GM06990 (cell line): Measurements from ENCODE around the gene FBXO2.

Experiments
- DNase-seq: peaks from one replicate; pipeline ENCODE4 v3.0.0-alpha.2; 2011; ENCODE audit not compliant: insufficient read length; ENCODE audit errors: extremely low read depth
- H3K27me3 ChIP-seq: replicated peaks from 2 replicates; pipeline ENCODE4 v1.6.0; 2011; ENCODE audit warnings: low read length; ENCODE audit not compliant: control insufficient read depth, insufficient read depth
- H3K36me3 ChIP-seq: 2 replicates; pipeline ENCODE4 v1.5.1; 2011; ENCODE audit warnings: low read length; ENCODE audit not compliant: control insufficient read depth, insufficient read depth
- H3K4me3 ChIP-seq: replicated peaks from 2 replicates; pipeline ENCODE4 v1.5.1; 2011; ENCODE audit warnings: low read depth, mild to moderate bottlenecking, control low read depth, low read length
- CTCF ChIP-seq: IDR thresholded peaks from 2 replicates; pipeline ENCODE4 v1.5.1; 2011; ENCODE audit warnings: low read length, control low read depth, mild to moderate bottlenecking, inconsistent platforms; ENCODE audit not compliant: insufficient read depth, poor library complexity, severe bottlenecking

FBXO2 gene

GRCh38 chr1:11647333-11647732 is 6.9 kb downstream of the FBXO2 start:
- DNase-seq = no peak
- H3K36me3 ChIP-seq = no peaks in the 10 kb centered on the region
- TF ChIP-seq CTCF = no peak

GRCh38 chr1:11646317-11646716 is 7.9 kb downstream of the FBXO2 start:
- no peak for TF ChIP-seq CTCF
- DNase-seq = no peak

More at GRCh38 chr1:11647333-11647732, 6.9 kb downstream of the FBXO2 start:
- Histone ChIP-seq H3K27me3 (no peaks in the 10 kb centered on the region; the same call in 1 of the 2 replicates), H3K4me3 (no peak overlapping the region)

GRCh38 chr1:11645670-11646265 is 8.5 kb downstream of the FBXO2 start:
- TF ChIP-seq CTCF = peak; percentile 83
- no peaks in the 10 kb centered on the region for H3K36me3 ChIP-seq
- H3K4me3 ChIP-seq = no peak overlapping the region
- DNase-seq = no peak
- no peaks in the 10 kb centered on the region; the same call in 1 of the 2 replicates for H3K27me3 ChIP-seq

More at GRCh38 chr1:11646317-11646716, 7.9 kb downstream of the FBXO2 start:
- no peaks in the 10 kb centered on the region for H3K36me3 ChIP-seq
- H3K4me3 ChIP-seq = no peak overlapping the region
- H3K27me3 ChIP-seq = no peaks in the 10 kb centered on the region; the same call in 1 of the 2 replicates

GRCh38 chr1:11645270-11645669 is 9.0 kb downstream of the FBXO2 start:
- no peak for TF ChIP-seq CTCF
- H3K27me3 ChIP-seq = no peaks in the 10 kb centered on the region; the same call in 1 of the 2 replicates
- no peaks in the 10 kb centered on the region for H3K36me3 ChIP-seq
- no peak overlapping the region for H3K4me3 ChIP-seq
- DNase-seq = no peak

- Histone ChIP-seq H3K4me3 (no peak overlapping the region), H3K36me3 (no peaks in the 10 kb centered on the region), H3K27me3 (no peaks in the 10 kb centered on the region; the same call in 1 of the 2 replicates)
- no peak for TF ChIP-seq CTCF
- no peak for DNase-seq
These were observed 10.4 kb downstream of the FBXO2 start for GRCh38 chr1:11643782-11644181.
